Activated naive CD8-positive, alpha-beta T cell (primary cell): Measurements from ENCODE around the gene PHC1.
"Not testable (repeated sequence)": the region's sequence is repeated elsewhere in the genome, so short reads cannot be mapped to it uniquely, and the experiment has no call there.

Experiments used
- H3K27ac Mint-ChIP-seq: one replicate; pipeline ENCODE4 v1.8.0; 2021; ENCODE audit warnings: mixed read lengths
- H3K27me3 Mint-ChIP-seq: one replicate; pipeline ENCODE4 v1.8.0; 2021; ENCODE audit warnings: mixed read lengths
- H3K36me3 Mint-ChIP-seq: one replicate; pipeline ENCODE4 v1.8.0; 2021; ENCODE audit warnings: mixed read lengths
- H3K4me1 Mint-ChIP-seq: one replicate; pipeline ENCODE4 v1.8.0; 2021; ENCODE audit warnings: low read depth, mixed read lengths
- H3K4me3 Mint-ChIP-seq: one replicate; pipeline ENCODE4 v1.8.0; 2021; ENCODE audit warnings: mild to moderate bottlenecking, mixed read lengths
- H3K9me3 Mint-ChIP-seq: one replicate; pipeline ENCODE4 v1.8.0; 2021; ENCODE audit warnings: low read depth, mixed read lengths

Gene PHC1

GRCh38 chr12:8922544-8922943 is 8.2 kb downstream of the PHC1 start:
- Mint-ChIP-seq H3K4me1 (peaks cover 4% of the 10 kb centered on the region), H3K27ac (no peak overlapping the region), H3K4me3 (no peak overlapping the region), H3K36me3 (peaks cover 11% of the 10 kb centered on the region), H3K9me3 (no peaks in the 10 kb centered on the region), H3K27me3 (no peaks in the 10 kb centered on the region)

DNA sequence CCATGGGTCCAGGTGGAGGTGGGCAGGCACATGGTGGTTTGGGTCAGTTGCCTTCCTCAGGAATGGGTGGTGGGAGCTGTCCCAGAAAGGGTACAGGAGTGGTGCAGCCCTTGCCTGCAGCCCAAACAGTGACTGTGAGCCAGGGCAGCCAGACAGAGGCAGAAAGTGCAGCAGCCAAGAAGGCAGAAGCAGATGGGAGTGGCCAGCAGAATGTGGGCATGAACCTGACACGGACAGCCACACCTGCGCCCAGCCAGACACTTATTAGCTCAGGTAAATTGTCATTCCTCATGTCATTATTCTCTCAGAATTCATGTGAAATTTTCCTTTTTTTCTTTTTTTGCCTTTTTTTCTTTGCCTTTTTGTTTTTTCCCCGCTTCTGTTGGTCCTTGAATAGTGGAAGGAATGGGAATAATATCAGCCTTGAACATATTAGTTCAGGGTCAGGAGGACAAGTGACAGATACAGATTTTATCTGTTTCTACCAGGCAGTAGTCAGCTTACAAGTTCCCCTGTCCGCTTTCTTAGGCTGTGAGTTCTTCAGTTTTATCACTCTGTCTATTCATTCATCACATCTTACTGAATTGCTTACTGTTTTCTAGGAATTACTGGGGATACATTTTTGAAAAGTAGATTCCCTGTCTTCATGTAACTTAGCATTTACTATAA is 16.5 kb downstream of the PHC1 start:
- H3K27ac Mint-ChIP-seq, H3K4me1 Mint-ChIP-seq, H3K4me3 Mint-ChIP-seq, H3K27me3 Mint-ChIP-seq, H3K9me3 Mint-ChIP-seq: not testable (repeated sequence)
- H3K36me3 Mint-ChIP-seq = peaks cover 10% of the 10 kb centered on the region

DNA sequence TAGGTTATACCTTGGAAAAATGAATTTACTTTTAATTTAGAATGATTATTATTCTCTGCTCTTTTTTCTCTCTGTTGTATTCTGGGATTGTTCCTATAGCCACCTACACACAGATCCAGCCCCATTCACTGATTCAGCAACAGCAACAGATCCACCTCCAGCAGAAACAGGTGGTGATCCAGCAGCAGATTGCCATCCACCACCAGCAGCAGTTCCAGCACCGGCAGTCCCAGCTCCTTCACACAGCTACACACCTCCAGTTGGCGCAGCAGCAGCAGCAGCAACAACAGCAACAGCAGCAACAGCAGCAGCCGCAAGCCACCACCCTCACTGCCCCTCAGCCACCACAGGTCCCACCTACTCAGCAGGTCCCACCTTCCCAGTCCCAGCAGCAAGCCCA is 18.2 kb downstream of the PHC1 start:
- not testable (repeated sequence) for H3K4me3 Mint-ChIP-seq, H3K9me3 Mint-ChIP-seq, H3K4me1 Mint-ChIP-seq, H3K27me3 Mint-ChIP-seq, H3K27ac Mint-ChIP-seq
- peaks cover 10% of the 10 kb centered on the region for H3K36me3 Mint-ChIP-seq

GRCh38 chr12:8934080-8934479 is 19.8 kb downstream of the PHC1 start:
- not testable (repeated sequence) for H3K27ac Mint-ChIP-seq, H3K4me1 Mint-ChIP-seq, H3K4me3 Mint-ChIP-seq, H3K9me3 Mint-ChIP-seq, H3K27me3 Mint-ChIP-seq
- peaks cover 10% of the 10 kb centered on the region for H3K36me3 Mint-ChIP-seq

- H3K4me1 Mint-ChIP-seq = no peaks in the 10 kb centered on the region
- H3K9me3 Mint-ChIP-seq = no peaks in the 10 kb centered on the region
- H3K4me3 Mint-ChIP-seq = no peak overlapping the region
- peak overlapping the region; percentile 54 for H3K27ac Mint-ChIP-seq
- H3K27me3 Mint-ChIP-seq = no peaks in the 10 kb centered on the region
- peaks cover 7% of the 10 kb centered on the region for H3K36me3 Mint-ChIP-seq
Observed at GRCh38 chr12:8936735-8937134, 22.4 kb downstream of the PHC1 start.

DNA sequence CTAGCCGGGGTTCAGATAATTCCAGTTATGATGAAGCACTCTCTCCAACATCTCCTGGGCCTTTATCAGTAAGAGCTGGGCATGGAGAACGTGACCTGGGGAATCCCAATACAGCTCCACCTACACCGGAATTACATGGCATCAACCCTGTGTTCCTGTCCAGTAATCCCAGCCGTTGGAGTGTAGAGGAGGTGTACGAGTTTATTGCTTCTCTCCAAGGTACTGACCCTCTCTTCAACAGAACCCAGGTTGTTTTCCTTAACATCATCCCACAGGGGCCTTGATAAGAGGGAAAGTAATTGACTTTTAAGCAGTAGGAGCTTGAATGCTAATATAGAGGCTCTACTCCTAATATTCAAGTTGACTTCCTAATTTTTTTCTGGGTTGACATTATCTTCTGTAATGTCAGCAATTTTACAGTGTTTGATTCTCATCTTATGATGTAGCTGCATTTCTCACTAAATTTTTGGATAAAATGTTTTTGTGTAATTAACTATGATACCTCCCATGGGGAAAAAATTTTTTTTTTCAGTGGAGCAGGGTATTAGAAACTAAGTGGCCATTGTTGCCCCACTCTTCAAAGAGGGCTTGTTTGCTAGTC is 23.6 kb downstream of the PHC1 start:
- not testable (repeated sequence) for H3K4me3 Mint-ChIP-seq, H3K36me3 Mint-ChIP-seq, H3K27ac Mint-ChIP-seq, H3K9me3 Mint-ChIP-seq, H3K4me1 Mint-ChIP-seq, H3K27me3 Mint-ChIP-seq

- peaks cover 11% of the 10 kb centered on the region for H3K4me1 Mint-ChIP-seq
- peak overlapping the region; percentile 59 for H3K27ac Mint-ChIP-seq
- H3K36me3 Mint-ChIP-seq = peaks cover 5% of the 10 kb centered on the region
- H3K4me3 Mint-ChIP-seq = no peak overlapping the region
- H3K9me3 Mint-ChIP-seq = no peaks in the 10 kb centered on the region
- no peaks in the 10 kb centered on the region for H3K27me3 Mint-ChIP-seq
Observed at GRCh38 chr12:8941691-8942478, 27.6 kb downstream of the PHC1 start.

DNA sequence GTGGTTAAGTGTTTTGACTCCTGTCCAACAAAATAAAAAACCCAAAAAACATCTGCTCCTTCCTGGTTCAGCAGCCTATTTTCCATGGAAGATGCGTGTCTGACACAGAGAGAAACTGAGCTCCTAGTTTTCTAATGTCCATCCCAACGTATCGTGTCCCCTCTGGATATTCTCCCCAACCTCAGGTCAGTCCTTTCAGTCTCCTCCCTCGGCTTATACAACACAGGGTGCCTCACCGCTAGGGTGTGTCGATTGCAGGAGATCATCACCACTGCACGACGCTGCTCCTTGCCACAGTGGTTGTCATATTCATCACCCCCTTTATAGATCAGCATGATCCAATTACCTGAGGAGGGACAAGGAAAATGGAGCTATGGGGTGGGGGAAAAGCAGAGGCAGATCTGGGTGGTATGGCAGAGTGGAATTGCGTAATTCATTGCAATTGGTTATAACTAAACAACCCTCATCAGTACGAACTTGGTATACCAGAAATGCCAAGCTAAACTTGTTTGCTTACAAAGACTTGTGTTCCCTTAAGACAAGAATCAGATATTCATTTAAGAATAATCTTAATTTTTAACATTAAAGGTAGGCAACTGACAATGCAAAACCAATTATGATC is 29.4 kb downstream of the PHC1 start:
- H3K27me3 Mint-ChIP-seq = no peaks in the 10 kb centered on the region
- H3K4me1 Mint-ChIP-seq = peaks cover 25% of the 10 kb centered on the region
- H3K36me3 Mint-ChIP-seq = peaks cover 5% of the 10 kb centered on the region
- H3K9me3 Mint-ChIP-seq = no peaks in the 10 kb centered on the region
- H3K27ac Mint-ChIP-seq = peak overlapping the region; percentile 77
- H3K4me3 Mint-ChIP-seq = no peak overlapping the region

DNA sequence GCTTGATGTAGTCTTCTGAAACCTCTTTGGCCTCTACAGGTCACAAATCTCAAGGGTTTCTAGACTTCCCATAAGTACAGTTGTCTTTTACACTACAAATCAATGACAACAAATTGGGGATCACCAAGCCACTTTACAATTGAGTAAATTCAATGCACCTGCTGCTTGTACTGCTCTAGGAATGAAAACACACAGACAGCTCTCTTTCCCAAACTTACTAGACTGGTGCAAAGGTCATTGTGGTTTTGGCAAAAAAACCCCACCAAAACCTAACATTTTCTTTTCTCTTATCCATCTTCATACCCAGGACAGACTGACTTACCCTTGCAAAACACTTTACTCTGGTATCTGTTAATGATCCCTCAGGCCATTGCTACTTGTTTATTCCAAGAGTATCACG is 32.4 kb downstream of the PHC1 start:
- H3K27ac Mint-ChIP-seq = peak overlapping the region; percentile 97
- no peaks in the 10 kb centered on the region for H3K9me3 Mint-ChIP-seq

DNA sequence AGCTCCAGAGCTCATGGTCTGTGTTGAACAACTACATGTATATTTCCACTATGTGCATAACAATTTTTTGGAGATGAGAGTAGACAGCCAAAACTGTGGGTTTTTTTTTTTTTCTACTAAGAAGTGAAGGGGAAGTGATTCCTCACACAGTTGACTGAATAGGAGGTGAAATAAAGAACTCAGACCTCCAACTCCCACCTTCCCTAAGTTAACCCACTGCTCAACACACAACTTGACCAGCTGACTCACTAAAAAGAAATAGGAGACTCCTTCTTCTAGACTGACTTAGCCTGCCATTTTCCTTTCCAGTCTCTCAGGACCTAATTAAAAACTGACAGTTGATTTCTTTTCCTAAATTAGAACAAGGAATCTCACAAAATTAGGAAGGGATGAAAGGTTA is 33.4 kb downstream of the PHC1 start:
- Mint-ChIP-seq H3K27ac (peak overlapping the region; percentile 97), H3K36me3 (peaks cover 7% of the 10 kb centered on the region)

More for the DNA sequence above, 32.4 kb downstream of the PHC1 start:
- Mint-ChIP-seq H3K4me1 (peaks cover 35% of the 10 kb centered on the region), H3K4me3 (peak overlapping the region; percentile 100), H3K27me3 (no peaks in the 10 kb centered on the region), H3K36me3 (peaks cover 5% of the 10 kb centered on the region)

GRCh38 chr12:8948701-8949341 is 34.5 kb downstream of the PHC1 start:
- Mint-ChIP-seq H3K9me3 (peaks cover 9% of the 10 kb centered on the region), H3K27ac (peak overlapping the region; percentile 97), H3K4me1 (peaks cover 52% of the 10 kb centered on the region), H3K36me3 (peaks cover 9% of the 10 kb centered on the region), H3K4me3 (peak overlapping the region; percentile 100), H3K27me3 (no peaks in the 10 kb centered on the region)

More for the DNA sequence above, 33.4 kb downstream of the PHC1 start:
- H3K27me3 Mint-ChIP-seq = no peaks in the 10 kb centered on the region
- H3K9me3 Mint-ChIP-seq = peaks cover 3% of the 10 kb centered on the region
- peak overlapping the region; percentile 100 for H3K4me3 Mint-ChIP-seq
- H3K4me1 Mint-ChIP-seq = peaks cover 43% of the 10 kb centered on the region

- Mint-ChIP-seq H3K27me3 (no peaks in the 10 kb centered on the region), H3K4me1 (peaks cover 60% of the 10 kb centered on the region), H3K4me3 (peak within 1 kb of the TSS; percentile 100), H3K27ac (peak within 1 kb of the TSS; percentile 97), H3K36me3 (peaks cover 9% of the 10 kb centered on the region), H3K9me3 (peaks cover 9% of the 10 kb centered on the region)
Observed at GRCh38 chr12:8949342-8950220, 35.3 kb downstream of the PHC1 start, which contains the start of gene M6PR. M6PR (minus strand) TSS chr12:8949645; CDS start chr12:8946404, 3,241 bp downstream.

GRCh38 chr12:8950221-8950527 is 35.9 kb downstream of the PHC1 start:
- H3K36me3 Mint-ChIP-seq = peaks cover 9% of the 10 kb centered on the region
- peak overlapping the region; percentile 97 for H3K27ac Mint-ChIP-seq
- peak overlapping the region; percentile 100 for H3K4me3 Mint-ChIP-seq
- H3K27me3 Mint-ChIP-seq = no peaks in the 10 kb centered on the region
- peaks cover 62% of the 10 kb centered on the region for H3K4me1 Mint-ChIP-seq
- peaks cover 9% of the 10 kb centered on the region for H3K9me3 Mint-ChIP-seq
